Measurements from ENCODE around the gene SEPTIN7. TPM values are rescaled to one million over a fixed set of nuclear protein-coding genes. Genes with fewer than 3 reads are reported as not detected.

Gene SEPTIN7
- total and polyA plus RNA-seq, 9 of the 15 experiments (the other 6 are each of a cell fraction or from before 2014, with no cell fraction given): 95.0 to 268 (median 163) TPM

DNA sequence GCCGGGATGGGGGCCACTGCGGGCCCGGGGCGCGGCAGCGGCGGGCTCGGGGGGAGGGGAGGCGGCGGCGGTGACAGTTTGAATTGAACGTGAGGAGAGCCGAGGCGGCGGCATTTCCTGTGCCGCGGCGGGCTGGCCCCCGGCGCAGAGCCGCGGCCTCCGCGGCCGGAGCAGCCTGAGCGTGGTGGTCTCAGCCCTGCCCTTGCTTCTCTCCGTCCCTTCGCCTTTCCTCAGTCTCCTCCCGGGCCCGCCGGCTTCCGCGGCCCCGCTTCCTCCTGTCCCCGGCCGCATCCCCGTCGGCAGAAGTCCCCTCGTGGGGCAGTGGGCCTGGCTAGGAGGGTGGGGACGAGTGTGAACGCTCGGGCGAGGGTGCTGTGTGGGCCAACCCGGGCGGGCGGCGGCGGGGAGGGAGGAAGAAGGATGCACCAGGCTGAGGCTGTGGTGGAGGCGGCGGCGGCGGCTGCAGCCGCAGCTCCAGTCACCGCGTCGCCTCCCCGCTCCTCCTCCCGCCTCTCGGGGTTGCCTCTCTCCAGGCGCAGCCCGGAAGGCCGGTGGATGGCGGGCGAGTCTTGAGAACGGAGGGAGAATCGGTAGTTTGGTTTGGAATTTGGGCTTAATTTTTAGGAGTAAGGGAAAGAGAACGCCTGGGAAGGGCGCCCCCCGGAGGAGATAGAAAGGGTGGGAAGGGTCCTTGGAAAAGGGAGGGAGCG, 690 bp downstream of the SEPTIN7 start (continued):
- TF ChIP-seq, protein P1, sequence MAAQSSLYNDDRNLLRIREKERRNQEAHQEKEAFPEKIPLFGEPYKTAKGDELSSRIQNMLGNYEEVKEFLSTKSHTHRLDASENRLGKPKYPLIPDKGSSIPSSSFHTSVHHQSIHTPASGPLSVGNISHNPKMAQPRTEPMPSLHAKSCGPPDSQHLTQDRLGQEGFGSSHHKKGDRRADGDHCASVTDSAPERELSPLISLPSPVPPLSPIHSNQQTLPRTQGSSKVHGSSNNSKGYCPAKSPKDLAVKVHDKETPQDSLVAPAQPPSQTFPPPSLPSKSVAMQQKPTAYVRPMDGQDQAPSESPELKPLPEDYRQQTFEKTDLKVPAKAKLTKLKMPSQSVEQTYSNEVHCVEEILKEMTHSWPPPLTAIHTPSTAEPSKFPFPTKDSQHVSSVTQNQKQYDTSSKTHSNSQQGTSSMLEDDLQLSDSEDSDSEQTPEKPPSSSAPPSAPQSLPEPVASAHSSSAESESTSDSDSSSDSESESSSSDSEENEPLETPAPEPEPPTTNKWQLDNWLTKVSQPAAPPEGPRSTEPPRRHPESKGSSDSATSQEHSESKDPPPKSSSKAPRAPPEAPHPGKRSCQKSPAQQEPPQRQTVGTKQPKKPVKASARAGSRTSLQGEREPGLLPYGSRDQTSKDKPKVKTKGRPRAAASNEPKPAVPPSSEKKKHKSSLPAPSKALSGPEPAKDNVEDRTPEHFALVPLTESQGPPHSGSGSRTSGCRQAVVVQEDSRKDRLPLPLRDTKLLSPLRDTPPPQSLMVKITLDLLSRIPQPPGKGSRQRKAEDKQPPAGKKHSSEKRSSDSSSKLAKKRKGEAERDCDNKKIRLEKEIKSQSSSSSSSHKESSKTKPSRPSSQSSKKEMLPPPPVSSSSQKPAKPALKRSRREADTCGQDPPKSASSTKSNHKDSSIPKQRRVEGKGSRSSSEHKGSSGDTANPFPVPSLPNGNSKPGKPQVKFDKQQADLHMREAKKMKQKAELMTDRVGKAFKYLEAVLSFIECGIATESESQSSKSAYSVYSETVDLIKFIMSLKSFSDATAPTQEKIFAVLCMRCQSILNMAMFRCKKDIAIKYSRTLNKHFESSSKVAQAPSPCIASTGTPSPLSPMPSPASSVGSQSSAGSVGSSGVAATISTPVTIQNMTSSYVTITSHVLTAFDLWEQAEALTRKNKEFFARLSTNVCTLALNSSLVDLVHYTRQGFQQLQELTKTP (IDR thresholded peaks at IDR 0.05; ENCODE audit: low read depth in 1 of 2, partially characterized antibody in 2 of 2): peak in 1 of 2 experiments; percentile 49
- TF ChIP-seq POLR3A (IDR thresholded peaks at IDR 0.05; ENCODE audit: borderline replicate concordance, extremely low read depth, insufficient read depth, insufficient read length) (no peak), WHSC1 (IDR thresholded peaks at IDR 0.05; ENCODE audit: low read length) (no peak), ZNF561 (CRISPR knock-in tag; conservative IDR thresholded peaks at IDR 0.05) (no peak), ZNF253 (CRISPR knock-in tag; conservative IDR thresholded peaks at IDR 0.05) (no peak), ZSCAN32 (CRISPR knock-in tag; IDR thresholded peaks at IDR 0.05) (no peak), MXI1 (IDR thresholded peaks at IDR 0.05; ENCODE audit: low read depth, low read length) (no peak), POLR2G (IDR thresholded peaks at IDR 0.05; ENCODE audit: low read depth, low read length) (peak; percentile 27), EGR1 (conservative IDR thresholded peaks at IDR 0.05) (no peak), ZNF780A (CRISPR knock-in tag; IDR thresholded peaks at IDR 0.05) (no peak), NONO (IDR thresholded peaks at IDR 0.05; ENCODE audit: low read depth in 2 of 2, low read length in 1 of 2) (peak; percentile 35 to 43; a peak in 2 of 4 replicates), NFIX (CRISPR knock-in tag; IDR thresholded peaks at IDR 0.05; ENCODE audit: low read depth) (no peak), SREBF2 (CRISPR knock-in tag; IDR thresholded peaks at IDR 0.05) (no peak), KDM5B (IDR thresholded peaks at IDR 0.05; ENCODE audit: insufficient replicate concordance, low read depth, low read length) (no peak), DACH1 (IDR thresholded peaks at IDR 0.05; ENCODE audit: partially characterized antibody) (no peak), ZNF311 (CRISPR knock-in tag; IDR thresholded peaks at IDR 0.05) (no peak), NCOR1 (IDR thresholded peaks at IDR 0.05) (no peak)
- TF ChIP-seq, protein P2, sequence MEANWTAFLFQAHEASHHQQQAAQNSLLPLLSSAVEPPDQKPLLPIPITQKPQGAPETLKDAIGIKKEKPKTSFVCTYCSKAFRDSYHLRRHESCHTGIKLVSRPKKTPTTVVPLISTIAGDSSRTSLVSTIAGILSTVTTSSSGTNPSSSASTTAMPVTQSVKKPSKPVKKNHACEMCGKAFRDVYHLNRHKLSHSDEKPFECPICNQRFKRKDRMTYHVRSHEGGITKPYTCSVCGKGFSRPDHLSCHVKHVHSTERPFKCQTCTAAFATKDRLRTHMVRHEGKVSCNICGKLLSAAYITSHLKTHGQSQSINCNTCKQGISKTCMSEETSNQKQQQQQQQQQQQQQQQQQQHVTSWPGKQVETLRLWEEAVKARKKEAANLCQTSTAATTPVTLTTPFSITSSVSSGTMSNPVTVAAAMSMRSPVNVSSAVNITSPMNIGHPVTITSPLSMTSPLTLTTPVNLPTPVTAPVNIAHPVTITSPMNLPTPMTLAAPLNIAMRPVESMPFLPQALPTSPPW (CRISPR knock-in tag; IDR thresholded peaks at IDR 0.05): 0 out of 2 replicates have a peak, but pooled peaks have one; percentile 5
- TF ChIP-seq, protein P3, sequence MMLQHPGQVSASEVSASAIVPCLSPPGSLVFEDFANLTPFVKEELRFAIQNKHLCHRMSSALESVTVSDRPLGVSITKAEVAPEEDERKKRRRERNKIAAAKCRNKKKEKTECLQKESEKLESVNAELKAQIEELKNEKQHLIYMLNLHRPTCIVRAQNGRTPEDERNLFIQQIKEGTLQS (IDR thresholded peaks at IDR 0.05): no peak
- TF ChIP-seq, protein P3 (CRISPR knock-in tag; conservative IDR thresholded peaks at IDR 0.05): no peak
- TF ChIP-seq, protein P4, sequence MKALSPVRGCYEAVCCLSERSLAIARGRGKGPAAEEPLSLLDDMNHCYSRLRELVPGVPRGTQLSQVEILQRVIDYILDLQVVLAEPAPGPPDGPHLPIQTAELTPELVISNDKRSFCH (CRISPR knock-in tag; IDR thresholded peaks at IDR 0.05): no peak
- TF ChIP-seq, protein P4 (tag; IDR thresholded peaks at IDR 0.05): no peak

Data from K562 (cell line).